SK-N-SH (cell line): ENCODE data around the gene CFTR. TPM values are rescaled to one million over a fixed set of nuclear protein-coding genes. Genes with fewer than 3 reads are reported as not detected.

Source experiments
- CTCF ChIA-PET: fragments of 300-600, 350-600 bp; formaldehyde crosslinking; extraction: SDS; loops from one replicate; lab custom pipeline; 2021; lab: Yijun Ruan, JAX
- POLR2A ChIA-PET: fragments of 350-600 bp; sonication (Branson Sonifier 250); formaldehyde crosslinking; extraction: SDS; loops from one replicate; lab custom pipeline; 2020; ENCODE audit warnings: antibody characterized with exemption, inconsistent platforms; lab: Yijun Ruan, JAX
- DNase-seq: peaks from one replicate; pipeline ENCODE4 v3.0.0; 2012
- H2AFZ ChIP-seq: fragments of 200-600 bp; sonication (generic); 2 replicates; pipeline ENCODE4 v1.8.1; 2016; ENCODE audit warnings: antibody characterized with exemption, mild to moderate bottlenecking, low read depth
- H3F3A ChIP-seq: fragments of 200-600 bp; sonication (generic); replicated peaks from 2 replicates; pipeline ENCODE3; 2016; ENCODE audit warnings: antibody characterized with exemption, mild to moderate bottlenecking; ENCODE audit not compliant: insufficient read depth
- H3K27ac ChIP-seq, 2 experiments: fragments of 200-500 bp in 1 of 2; fragments of 200-600 bp in 1 of 2; sonication (Bioruptor generic) in 1 of 2; sonication (generic), shearing (Covaris generic) in 1 of 2; 2 replicates each; pipeline versions ENCODE4 v1.5.1 to v1.6.1; 2014 to 2016; ENCODE audit warnings: low read depth in 2 of 2, inconsistent platforms in 1 of 2, low read length in 1 of 2, mild to moderate bottlenecking in 1 of 2, mixed read lengths in 1 of 2
- H3K27me3 ChIP-seq: fragments of 200-600 bp; sonication (generic), shearing (Covaris generic); 2 replicates; pipeline ENCODE4 v1.6.1; 2016; ENCODE audit warnings: mixed run types; ENCODE audit not compliant: insufficient read depth
- H3K36me3 ChIP-seq, 2 experiments: fragments of 200-500 bp in 1 of 2; fragments of 200-600 bp in 1 of 2; sonication (Bioruptor generic) in 1 of 2; sonication (generic) in 1 of 2; replicated peaks in 1 of 2; 2 replicates each; pipeline versions ENCODE3 to v1.5.1; 2014 to 2016; ENCODE audit warnings: low read length in 1 of 2, mild to moderate bottlenecking in 1 of 2; ENCODE audit not compliant: insufficient read depth in 2 of 2, control insufficient read depth in 1 of 2
- H3K4me1 ChIP-seq, 2 experiments: fragments of 200-500 bp in 1 of 2; fragments of 200-600 bp in 1 of 2; sonication (Bioruptor generic) in 1 of 2; sonication (generic), shearing (Covaris generic) in 1 of 2; 2 replicates each; pipeline versions ENCODE4 v1.5.1 to v1.6.1; 2014 to 2016; ENCODE audit warnings: low read depth in 1 of 2, low read length in 1 of 2, mixed run types in 1 of 2; ENCODE audit not compliant: insufficient read depth in 2 of 2, control insufficient read depth in 1 of 2
- H3K4me2 ChIP-seq: fragments of 200-600 bp; sonication (generic), shearing (Covaris generic); 2 replicates; pipeline ENCODE4 v1.6.1; 2017; ENCODE audit warnings: mixed run types
- H3K4me3 ChIP-seq, 2 experiments: fragments of 200-500 bp in 1 of 2; fragments of 200-600 bp in 1 of 2; sonication (Bioruptor generic) in 1 of 2; sonication (generic), shearing (Covaris generic) in 1 of 2; 2 replicates each; pipeline versions ENCODE4 v1.5.1 to v1.8.1; 2014 to 2016; ENCODE audit warnings: low read depth in 2 of 2, inconsistent platforms in 1 of 2, low read length in 1 of 2, mild to moderate bottlenecking in 1 of 2, mixed read lengths in 1 of 2, moderate library complexity in 1 of 2
- H3K79me2 ChIP-seq: fragments of 200-600 bp; sonication (generic); 2 replicates; pipeline ENCODE4 v1.8.1; 2017; ENCODE audit warnings: mild to moderate bottlenecking; ENCODE audit not compliant: insufficient read depth
- H3K9ac ChIP-seq: fragments of 200-600 bp; sonication (generic); 2 replicates; pipeline ENCODE4 v1.6.1; 2017; ENCODE audit warnings: mixed run types
- H3K9me2 ChIP-seq: fragments of 200-600 bp; sonication (generic); 2 replicates; pipeline ENCODE4 v1.6.1; 2017; ENCODE audit warnings: mixed run types
- H3K9me3 ChIP-seq: fragments of 200-600 bp; sonication (generic); 2 replicates; pipeline ENCODE4 v1.6.1; 2017; ENCODE audit warnings: mixed run types, mild to moderate bottlenecking, moderate library complexity
- H4K20me1 ChIP-seq: fragments of 200-600 bp; sonication (generic); 2 replicates; pipeline ENCODE4 v1.6.1; 2017; ENCODE audit warnings: mild to moderate bottlenecking, mixed run types; ENCODE audit not compliant: insufficient read depth
- EP300 ChIP-seq, 2 experiments: IDR thresholded peaks; 2 replicates each; pipeline versions ENCODE4 v1.4.0 to v1.6.1; 2012; ENCODE audit warnings: borderline replicate concordance in 1 of 2, low read depth in 1 of 2, low read length in 1 of 2
- GABPA ChIP-seq: IDR thresholded peaks from 2 replicates; pipeline ENCODE4 v1.4.0; 2012; ENCODE audit warnings: low read depth, mild to moderate bottlenecking
- JUND ChIP-seq: IDR thresholded peaks from 2 replicates; pipeline ENCODE4 v1.4.0; 2012
- MEF2A ChIP-seq: IDR thresholded peaks from 2 replicates; pipeline ENCODE4 v1.4.0; 2012; ENCODE audit warnings: low read depth, borderline replicate concordance
- PBX3 ChIP-seq: IDR thresholded peaks from 2 replicates; pipeline ENCODE4; 2012
- POLR2AphosphoS5 ChIP-seq: IDR thresholded peaks from 2 replicates; pipeline ENCODE4 v1.6.1; 2012; ENCODE audit warnings: low read depth, low read length
- RCOR1 ChIP-seq: fragments of 150-350 bp; IDR thresholded peaks from 2 replicates; pipeline ENCODE4 v1.6.1; 2017; ENCODE audit warnings: antibody characterized with exemption, low read length
- REST ChIP-seq: IDR thresholded peaks from 2 replicates; pipeline ENCODE4 v1.6.1; 2012; ENCODE audit warnings: mild to moderate bottlenecking, low read depth, low read length, moderate library complexity
- RXRA ChIP-seq: IDR thresholded peaks from 2 replicates; pipeline ENCODE4 v1.4.0; 2012; ENCODE audit warnings: low read depth, mild to moderate bottlenecking, borderline replicate concordance
- SMC3 ChIP-seq: IDR thresholded peaks from 2 replicates; pipeline ENCODE4 v1.6.1; 2012; ENCODE audit warnings: low read depth, low read length, improper control_type of control experiment
- TAF1 ChIP-seq: IDR thresholded peaks from 2 replicates; pipeline ENCODE4 v1.6.1; 2012; ENCODE audit warnings: low read depth, mild to moderate bottlenecking, low read length, moderate library complexity, borderline replicate concordance
- TCF12 ChIP-seq: IDR thresholded peaks from 2 replicates; pipeline ENCODE4 v1.4.0; 2012
- WGBS: methylation state at CpG from one replicate; pipeline ENCODE4 v1.1.6; 2017; ENCODE audit warnings: low lambda C conversion rate; 5-methylcytosine and 5-hydroxymethylcytosine counted together
- polyA plus RNA-seq, 3 experiments: library from polyadenylated mRNA; depleted of rRNA; stranded (reverse); fragments of >200 nt; gene quantifications; 2 replicates each; pipeline ENCODE4 v1.2.3, GENCODE V29; 2012
- TF ChIP-seq, protein P1 (sequence below): fragments of 150-350 bp; IDR thresholded peaks from 2 replicates; pipeline ENCODE4 v1.6.1; 2017; ENCODE audit warnings: antibody characterized with exemption, low read length, low read depth, borderline replicate concordance
- TF ChIP-seq, protein P2 (sequence below): fragments of 200-600 bp; sonication (generic); IDR thresholded peaks from 2 replicates; pipeline ENCODE4 v1.6.1; 2017; ENCODE audit warnings: antibody characterized with exemption, mild to moderate bottlenecking, moderate library complexity

CFTR gene
- polyA plus RNA-seq, 1 of the 3 experiments (the other 2 are of a cell fraction): not detected

DNA sequence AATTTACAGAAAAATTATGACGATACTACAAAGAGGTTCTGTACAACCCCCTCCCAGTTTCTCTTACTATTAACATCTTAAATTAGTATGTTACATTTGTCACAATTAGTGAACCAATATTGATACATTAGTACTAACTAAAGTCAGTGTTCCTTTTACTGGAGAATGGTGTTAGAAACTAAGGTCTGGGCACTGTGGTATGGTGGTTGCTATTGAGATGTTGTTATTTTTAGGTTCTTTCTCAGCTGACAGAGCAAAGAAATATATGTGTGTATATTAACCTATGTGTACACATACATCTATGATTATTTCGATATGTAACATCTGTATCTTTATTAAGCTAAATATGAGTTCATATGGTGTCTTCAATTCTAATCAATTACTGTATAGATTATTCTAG lies 11.7 kb upstream of the CFTR start (continued):
- TF ChIP-seq GABPA: no peak
- TF ChIP-seq RXRA: no peak

- Histone ChIP-seq H2AFZ (no peak overlapping the region), H3F3A (no peaks in the 10 kb centered on the region), H3K27ac (no peak overlapping the region), H4K20me1 (no peaks in the 10 kb centered on the region; the same call in 1 of the 2 replicates), H3K4me2 (no peak overlapping the region), H3K9me3 (no peaks in the 10 kb centered on the region), H3K4me1 (no peaks in the 10 kb centered on the region), H3K4me3 (no peak overlapping the region), H3K9ac (no peak overlapping the region), H3K27me3 (peaks cover 10% of the 10 kb centered on the region; the same call in 1 of the 2 replicates), H3K36me3 (no peaks in the 10 kb centered on the region), H3K9me2 (no peaks in the 10 kb centered on the region), H3K79me2 (no peaks in the 10 kb centered on the region)
- CTCF ChIA-PET: interaction anchor here (0.9 kb wide), 1 partner anchor 12 kb away, joined by 4 read pairs; no protein-coding TSS in a partner anchor
- TF ChIP-seq, protein P1, sequence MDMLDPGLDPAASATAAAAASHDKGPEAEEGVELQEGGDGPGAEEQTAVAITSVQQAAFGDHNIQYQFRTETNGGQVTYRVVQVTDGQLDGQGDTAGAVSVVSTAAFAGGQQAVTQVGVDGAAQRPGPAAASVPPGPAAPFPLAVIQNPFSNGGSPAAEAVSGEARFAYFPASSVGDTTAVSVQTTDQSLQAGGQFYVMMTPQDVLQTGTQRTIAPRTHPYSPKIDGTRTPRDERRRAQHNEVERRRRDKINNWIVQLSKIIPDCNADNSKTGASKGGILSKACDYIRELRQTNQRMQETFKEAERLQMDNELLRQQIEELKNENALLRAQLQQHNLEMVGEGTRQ: no peak
- no peak for TF ChIP-seq TAF1
- no peak for TF ChIP-seq POLR2AphosphoS5
- no peak for TF ChIP-seq JUND
- TF ChIP-seq PBX3: no peak
- TF ChIP-seq, protein P2, sequence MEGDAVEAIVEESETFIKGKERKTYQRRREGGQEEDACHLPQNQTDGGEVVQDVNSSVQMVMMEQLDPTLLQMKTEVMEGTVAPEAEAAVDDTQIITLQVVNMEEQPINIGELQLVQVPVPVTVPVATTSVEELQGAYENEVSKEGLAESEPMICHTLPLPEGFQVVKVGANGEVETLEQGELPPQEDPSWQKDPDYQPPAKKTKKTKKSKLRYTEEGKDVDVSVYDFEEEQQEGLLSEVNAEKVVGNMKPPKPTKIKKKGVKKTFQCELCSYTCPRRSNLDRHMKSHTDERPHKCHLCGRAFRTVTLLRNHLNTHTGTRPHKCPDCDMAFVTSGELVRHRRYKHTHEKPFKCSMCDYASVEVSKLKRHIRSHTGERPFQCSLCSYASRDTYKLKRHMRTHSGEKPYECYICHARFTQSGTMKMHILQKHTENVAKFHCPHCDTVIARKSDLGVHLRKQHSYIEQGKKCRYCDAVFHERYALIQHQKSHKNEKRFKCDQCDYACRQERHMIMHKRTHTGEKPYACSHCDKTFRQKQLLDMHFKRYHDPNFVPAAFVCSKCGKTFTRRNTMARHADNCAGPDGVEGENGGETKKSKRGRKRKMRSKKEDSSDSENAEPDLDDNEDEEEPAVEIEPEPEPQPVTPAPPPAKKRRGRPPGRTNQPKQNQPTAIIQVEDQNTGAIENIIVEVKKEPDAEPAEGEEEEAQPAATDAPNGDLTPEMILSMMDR: no peak
- TF ChIP-seq MEF2A: no peak
- TF ChIP-seq SMC3: no peak
- no peak for TF ChIP-seq TCF12
- no peak for TF ChIP-seq EP300 (IDR thresholded peaks at IDR 0.05; ENCODE audit: borderline replicate concordance in 1 of 2, low read depth in 1 of 2, low read length in 1 of 2)
- no peak for TF ChIP-seq RCOR1
- TF ChIP-seq REST: no peak
- POLR2A ChIA-PET: no interaction called here
- no peak for DNase-seq
- 13% methylated on average over 5 of the region's 5 CpGs for whole genome bisulfite sequencing
Measured at GRCh38 chr7:117470777-117471176, 9.0 kb upstream of the CFTR start.
